ENCODE results near the gene CAMK1D.

CAMK1D gene

DNA sequence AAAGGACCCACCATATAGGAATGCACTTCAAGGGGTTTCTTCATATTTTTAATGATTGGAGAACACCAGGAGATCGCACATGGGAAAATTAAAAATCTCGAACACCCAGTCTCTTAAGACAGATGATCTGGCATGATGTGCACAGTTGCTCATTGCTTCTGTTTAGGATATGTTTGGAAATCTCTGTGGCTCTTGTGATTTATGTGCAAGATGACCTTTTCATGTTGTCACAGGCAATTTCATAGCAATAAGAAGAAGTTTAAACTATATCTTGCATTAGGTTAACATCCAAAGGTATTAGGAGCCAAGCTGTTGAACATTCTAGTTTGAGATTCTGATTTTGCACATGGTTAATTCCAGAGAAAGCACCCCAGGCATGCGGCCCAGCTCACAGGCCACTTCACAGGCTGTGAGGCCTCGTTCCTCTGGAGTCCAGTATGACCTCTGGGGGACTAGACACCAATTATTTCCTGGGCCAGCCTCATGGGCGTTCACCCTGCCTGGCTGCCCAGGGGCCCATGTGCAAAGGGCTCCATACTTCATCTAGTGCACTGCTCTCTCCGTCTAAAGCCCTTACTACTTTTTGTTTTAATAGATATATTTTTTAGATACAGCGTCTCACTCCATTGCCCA is 28.4 kb downstream of the CAMK1D start:
- no peak for DNase-seq

DNA sequence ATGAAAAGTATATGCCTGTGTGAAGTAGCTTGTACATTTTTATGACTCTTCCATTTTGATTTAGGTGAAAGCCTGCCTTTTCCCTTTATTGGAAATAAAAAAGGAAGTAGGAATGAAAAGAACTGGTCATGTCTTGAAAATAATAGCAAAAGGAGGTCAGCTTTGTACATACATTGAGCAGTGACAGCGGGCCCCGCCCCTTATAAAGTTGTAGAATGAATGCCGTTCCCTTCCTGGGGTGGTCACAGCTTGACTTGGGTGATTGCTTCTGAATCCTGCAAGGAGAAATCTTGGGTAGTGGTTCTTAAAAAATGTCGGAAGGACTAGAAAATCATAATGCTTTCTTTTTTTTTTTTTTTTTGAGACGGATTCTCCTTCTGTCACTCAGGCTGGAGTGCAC is 31.7 kb downstream of the CAMK1D start:
- no peak for DNase-seq

DNA sequence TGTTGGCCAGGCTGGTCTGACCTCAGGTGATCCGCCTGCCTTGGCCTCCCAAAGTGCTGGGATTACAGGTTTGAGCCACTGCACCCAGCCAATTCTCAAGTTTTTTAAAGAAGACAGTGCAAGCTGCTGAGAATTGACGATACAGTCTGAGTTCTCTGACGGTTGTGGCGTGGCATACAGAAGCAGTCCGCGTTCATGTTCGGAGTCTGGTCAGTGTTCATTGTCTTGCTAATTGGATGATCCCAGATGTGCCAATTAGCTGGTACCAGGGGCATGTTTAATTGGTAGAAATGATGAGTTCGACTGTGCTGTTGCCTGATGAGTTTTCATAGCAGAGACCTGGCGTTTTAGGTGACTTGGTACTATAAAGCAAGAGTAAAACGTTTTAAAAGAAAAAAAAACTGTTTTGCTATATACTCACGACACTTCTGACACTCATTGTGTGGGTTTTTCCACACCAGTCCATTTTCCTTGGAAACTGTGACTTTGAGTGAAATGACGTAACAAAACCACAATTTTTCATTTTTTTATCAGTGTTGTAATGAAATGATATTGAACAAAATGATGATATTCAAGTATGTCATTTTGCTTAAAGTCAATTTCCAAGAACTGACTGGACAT is 32.3 kb downstream of the CAMK1D start:
- no peak for DNase-seq

DNA sequence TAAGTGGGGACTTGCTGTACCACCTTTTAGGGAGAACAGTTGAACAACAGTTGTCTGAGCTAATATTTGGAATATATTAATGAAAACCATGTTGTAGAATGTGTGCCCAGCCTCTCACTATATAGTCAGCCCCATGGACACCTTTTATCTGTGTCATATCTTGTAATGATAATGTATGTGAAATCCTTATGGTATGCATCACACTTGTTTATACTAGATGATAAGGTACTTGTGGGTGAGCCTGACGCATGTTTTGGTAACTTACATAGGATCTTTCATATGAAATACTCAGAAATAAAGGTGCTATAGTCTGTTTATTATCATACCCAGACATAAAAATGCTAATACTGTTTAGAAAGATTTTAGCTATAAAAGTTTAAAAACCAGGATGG is 32.8 kb downstream of the CAMK1D start:
- no peak for DNase-seq

DNA sequence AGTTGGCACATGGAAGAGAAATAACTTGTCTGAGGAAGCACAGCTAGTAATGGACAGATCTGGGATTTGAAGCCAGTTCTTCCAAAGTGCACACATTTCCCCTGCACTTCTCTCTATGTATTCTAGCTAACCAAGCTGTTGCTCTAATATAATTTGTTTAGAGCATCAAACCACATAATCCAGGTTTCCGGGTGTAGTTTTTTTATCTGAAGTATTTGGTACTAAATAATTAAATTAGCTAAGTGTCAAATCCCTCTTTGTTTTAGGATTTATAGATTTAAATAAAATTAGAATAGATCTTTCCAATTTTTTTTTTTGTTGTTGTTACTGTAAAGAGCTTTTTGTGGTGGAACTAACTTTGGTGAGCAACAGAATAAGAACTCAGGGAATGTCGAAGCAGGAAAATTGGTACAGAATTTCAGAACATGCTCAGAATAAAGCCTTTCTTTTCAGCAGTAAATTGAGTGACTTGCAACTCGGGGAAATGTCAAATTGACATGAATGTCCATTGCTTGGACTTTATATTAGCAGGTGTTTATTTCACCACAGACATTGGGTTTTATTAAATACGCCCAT is 33.7 kb downstream of the CAMK1D start:
- no peak for DNase-seq

DNA sequence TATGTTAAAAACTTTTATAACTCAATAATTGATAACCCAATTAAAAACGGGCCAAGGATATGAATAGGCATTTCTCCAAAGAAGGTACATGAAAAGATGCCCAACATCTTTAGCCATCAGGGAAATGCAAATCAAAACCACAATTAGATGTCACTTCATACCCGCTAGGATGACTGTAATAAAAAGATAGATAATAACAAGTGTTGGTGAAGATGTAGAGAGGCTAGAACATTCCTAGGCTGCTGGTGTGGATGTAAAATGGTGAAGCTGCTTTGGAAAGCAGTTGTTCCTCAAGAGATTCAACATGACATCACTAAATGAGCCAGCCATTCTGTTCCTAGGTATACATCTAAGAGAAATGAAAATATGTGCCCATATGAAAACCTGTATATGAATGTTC is 35.6 kb downstream of the CAMK1D start:
- DNase-seq = no peak

DNA sequence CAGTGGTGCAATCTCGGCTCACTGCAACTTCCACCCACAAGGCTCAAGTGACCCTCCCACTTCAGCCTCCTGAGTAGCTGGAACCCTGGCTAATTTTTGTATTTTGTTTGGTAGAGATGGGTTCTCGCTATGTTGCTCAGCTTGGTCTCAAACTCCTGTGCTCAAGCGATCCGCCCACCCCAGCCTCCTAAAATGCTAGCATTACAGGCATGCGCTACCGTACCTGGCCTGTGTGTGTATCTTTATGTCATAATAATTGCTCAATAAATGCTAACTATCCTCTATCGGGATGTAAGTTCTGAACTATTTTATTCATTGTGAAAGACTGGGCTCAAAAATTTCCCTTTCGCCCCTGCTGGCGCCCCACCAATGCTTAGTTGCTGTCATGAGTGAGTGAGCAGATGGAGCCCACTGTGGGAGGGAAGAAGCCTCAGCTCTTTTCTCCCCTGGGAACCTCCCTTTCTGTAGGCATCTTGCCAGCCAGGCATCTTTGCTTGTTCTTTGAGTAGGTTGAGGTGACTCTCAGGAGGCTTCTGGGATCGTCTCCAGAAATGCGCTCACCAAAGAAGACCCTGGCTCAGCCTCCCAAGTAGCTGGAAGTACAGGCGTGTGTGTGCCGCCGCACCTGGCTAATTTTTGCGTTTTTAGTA is 38.3 kb downstream of the CAMK1D start:
- DNase-seq = no peak

DNA sequence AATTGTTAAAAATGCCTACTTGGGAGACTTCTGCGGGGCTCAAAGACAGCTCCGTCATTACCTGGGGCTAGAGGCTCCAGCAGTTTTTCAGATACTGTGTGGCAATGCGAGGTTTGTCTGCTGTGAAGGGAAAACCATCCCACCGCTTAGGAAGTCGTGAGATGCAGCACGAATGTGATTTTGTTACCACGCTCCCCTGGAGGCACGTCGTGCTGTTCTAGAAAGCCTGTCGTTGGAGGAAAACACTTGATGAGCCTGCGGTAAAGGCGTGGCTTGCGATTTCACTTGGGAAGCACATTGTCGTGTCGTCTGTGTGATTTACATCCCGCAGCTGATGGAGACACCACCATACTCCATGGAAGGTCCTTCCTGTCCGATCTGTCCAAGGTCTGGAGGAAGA is 39.3 kb downstream of the CAMK1D start:
- no peak for DNase-seq

DNA sequence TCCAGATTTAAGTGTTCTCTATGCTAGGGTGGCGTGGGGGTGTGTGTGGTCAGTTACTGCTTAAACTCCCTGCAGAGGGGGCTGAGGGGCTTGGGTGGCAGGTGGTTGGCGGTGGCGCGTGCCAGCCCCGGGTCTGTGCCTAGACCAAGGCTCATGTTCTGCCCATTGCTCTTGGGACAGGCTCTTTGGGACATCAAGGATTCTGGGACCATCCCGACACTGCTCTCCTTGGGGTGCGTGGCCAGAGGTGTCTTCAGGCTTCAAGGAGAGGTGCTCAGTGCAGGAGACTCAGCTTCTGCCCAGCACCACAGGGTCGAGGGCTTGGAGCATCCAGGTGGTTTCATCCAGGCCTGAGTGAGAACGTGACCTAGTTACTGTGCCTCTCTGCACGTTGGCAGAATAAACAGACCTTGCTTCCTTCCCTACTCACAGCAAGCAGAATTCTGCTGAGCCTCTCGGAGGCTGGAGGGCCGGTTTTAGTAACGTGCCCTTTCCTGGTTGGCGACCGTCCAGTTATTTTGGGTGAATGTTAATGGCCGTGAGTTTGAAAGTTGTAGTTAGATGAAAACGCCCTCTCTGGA is 39.9 kb downstream of the CAMK1D start:
- no peak for DNase-seq

DNA sequence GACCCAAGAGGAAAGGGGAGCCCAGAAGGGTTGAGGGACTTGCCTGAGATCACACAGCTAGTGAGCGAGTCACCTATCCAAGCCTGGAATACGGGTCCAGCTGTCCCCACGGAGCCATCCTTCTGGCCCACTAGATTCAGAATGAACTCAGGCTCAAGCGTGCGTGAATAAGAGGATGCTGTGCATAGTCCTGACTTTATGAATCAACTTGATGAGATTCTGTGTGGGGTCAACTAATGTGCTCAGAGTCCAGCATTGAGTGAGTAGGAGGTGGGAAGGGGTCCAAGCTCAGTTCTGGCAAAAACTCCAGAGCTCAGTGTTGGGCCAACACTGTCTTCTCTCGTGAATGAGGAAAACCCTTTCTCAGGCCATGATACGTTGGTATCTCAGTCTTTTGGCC is 41.4 kb downstream of the CAMK1D start:
- DNase-seq = no peak

DNA sequence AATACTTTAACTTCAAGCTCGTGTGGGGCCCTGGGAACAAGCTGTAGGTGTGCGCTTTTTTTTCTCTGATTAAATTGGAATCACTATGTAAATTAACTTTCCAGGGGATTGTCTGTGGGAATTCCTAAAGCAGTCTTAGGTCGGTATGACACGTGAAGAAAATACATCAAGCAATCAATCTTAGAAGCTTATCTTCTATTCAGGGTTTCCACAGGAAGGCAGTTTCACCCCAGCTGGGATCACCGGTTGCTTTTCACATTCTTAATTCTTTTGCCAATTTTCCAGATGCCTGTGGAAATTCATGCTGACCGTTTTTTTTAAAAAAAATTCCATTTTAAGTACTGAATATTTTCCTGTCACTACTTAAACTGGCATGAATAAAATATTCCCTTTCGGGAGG is 41.9 kb downstream of the CAMK1D start:
- DNase-seq = no peak

DNA sequence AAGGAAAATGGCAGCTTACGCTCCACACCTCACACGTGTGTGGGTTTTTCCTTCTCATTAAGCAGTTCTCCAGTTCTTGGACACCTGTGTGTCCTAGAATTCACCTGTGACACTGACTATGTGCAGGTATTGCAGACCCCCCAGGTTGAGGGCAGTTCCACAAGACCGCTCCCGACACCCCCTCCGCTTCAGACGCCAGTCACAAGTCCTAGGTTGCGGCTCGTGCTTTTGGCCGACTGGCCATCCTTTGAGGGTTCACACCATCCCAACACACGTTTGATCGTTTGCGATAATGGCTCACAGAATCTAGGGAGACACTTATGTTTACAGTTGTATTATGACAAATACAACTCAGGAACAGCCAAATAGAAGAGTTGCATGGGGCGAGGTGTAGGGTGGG is 44.5 kb downstream of the CAMK1D start:
- DNase-seq = no peak

DNA sequence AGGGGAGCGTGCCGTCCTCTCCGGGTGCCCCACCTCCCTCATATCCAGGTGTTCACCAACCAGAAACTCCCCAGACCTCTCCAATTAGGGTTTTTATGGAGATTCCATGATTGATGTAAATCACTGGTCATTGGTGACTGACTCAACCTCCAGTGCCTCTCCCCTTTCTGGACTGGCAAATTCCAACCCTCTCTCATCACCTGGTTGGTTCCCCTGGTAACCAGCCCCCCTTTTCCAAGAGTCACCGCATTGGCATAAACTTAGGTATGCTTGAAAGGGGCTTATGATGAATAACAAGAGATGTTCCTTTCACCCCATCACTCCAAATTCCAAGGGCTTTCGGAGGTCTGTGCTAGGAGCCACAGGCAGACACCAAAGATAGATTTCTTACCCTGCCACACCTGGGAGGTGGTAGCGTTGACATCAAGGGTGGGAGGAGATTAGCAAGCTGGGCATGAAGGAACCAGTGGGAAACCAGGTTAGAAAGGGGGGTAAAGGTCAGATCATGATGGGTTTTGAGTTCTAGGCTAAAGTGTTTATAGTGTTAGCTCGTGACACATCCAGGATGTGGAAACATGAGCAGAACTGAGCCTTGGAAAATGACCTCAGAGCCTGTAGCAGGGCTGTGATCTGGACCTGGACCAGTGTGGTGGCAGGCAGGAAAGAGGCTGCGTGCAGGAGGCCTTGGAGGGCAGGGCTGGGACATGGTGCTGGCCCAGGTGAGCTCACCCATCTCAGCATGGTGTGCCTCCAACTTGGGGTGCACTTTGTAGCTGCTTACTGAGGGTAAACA is 45.1 kb downstream of the CAMK1D start:
- DNase-seq = no peak

DNA sequence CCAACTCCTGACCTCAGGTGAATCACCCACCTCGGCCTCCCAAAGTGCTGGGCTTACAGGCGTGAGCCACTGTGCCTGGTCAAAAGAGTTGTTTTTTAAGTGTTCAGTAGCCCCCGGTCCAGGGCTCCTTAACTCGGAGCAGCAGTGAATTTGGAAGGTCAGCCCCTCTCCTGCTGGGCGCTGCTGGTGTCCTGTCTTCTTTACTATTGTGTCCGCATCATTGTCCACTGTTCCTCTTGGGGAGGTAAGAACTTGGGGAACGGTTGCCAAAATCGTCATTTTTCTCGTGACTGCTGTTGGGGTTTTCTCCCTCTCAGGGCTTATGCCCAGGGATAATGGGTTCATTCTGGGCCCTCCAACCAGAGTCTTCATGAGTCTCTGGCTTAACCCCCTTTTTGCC is 46.7 kb downstream of the CAMK1D start:
- no peak for DNase-seq

DNA sequence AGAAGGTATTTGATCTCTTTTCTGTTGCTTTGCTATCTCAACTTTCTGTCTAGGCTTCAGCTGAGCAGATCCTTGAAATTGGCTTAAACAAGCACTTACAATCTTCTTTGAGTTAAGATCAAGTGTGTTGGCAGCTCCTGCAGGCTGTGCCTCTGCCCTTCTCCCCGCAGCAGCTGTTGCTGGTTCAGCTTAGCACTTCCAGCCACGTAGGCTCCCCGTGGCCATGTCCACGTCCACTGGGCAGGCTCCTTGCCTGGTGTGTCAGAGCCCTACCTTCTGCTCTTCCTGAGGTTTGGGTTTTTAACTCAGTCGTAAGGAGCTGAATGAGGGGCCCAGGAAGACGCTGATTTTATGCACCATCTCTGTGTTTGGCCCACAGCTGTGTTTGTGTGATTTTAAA is 47.2 kb downstream of the CAMK1D start:
- no peak for DNase-seq

DNA sequence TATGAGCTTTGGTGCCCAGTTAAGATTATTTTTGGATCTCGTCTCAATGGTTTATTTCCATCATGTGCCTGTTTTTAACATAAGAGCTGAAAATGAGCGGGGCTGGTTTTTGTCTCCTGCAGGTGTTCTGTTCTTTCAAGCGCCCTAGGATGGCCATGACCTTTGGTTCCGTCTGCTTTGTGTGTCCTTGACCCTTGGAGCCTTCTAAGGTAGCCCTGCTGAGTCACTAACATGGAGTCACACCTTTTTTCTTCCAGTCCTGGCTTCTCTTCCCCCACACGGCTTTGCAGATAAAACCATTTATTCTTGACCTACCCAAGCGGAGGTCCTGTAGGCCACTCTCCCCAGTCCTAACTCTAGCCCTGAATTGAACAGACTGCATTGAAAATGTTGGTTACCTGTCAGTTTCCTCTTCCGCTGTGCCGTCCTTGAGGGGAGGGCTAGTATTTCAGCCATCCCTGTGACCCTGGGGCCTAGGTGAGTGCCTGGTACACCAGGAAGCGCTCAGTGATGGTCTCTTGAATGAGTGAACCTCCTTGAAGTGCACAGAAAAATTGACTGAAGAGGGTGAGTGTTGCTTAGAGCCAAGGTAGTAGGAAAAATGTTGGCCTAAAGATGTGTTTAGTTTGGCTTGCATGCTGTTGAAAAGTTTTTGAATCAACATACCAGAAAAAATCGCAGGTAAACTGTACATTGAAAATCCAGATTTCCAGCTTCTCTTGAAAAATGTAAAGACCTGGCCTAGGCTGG is 48.0 kb downstream of the CAMK1D start:
- DNase-seq = no peak

DNA sequence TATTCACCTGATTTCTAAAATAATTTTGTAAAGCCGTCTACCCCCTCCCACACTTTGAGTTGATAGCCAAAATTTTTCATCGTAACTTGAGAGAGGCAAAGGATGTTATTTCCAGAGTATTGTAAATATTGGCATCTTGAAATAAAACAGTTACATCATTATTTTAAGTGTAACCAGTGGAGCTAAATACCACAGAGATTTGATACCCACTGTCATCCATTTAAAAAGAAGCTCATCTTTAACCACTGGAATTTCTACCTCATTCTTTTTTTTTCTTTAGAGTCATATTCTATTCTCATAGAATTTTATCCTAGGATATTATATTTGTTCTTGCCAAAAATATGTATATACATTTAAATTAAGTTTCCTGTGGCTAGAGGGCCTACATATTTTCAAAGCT is 48.6 kb downstream of the CAMK1D start:
- DNase-seq = no peak

DNA sequence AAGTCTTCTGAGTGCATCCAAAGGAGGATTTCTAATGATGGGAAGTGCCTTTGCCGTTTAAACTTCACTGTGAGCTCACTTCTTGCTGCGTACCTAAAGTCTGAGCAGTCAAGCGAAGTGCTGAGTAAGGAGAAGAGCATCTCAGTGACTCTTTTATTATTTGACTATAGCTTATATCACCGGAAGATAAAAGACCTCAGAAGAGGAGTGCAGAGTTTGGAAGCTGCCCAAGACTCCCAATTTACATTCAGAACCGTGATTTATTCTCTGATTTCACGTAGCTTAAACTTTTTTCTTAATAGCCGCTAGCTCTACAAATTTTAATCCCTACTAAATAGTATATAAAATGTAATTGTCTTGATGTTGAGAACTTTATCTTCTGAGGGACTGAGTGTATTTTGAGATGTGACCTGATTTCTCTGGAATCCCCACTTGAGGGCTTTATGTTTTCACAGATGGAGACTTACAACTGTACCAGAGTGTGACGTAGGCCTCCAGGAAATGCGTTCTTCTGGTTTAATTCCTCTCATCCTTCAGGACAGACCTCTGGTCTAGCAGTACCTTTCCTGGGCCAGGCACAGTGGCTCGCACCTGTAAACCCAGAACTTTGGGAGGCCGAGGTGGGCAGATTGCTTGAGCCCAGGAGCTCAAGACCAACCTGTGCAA is 51.1 kb downstream of the CAMK1D start:
- DNase-seq = no peak

DNA sequence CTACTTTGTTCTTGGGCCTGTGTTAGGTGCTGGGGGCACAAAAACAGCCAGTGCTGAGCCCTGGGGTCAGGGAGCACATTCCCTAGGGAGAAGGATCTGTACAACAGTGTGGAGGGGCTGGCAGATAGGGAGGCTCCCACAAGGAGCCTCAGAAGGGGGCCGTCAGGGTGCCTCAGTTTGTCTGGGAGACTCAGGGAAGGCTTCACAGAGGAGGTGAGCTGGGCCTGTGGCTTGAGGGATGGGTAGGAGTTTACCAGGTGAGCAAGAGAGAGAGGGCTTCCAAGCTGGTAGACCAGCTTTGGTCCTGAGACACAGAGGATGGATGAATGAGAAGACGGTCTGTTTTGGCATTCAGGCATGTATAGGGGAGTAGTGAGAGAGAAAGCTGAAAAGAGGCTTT is 52.1 kb downstream of the CAMK1D start:
- DNase-seq = no peak

DNA sequence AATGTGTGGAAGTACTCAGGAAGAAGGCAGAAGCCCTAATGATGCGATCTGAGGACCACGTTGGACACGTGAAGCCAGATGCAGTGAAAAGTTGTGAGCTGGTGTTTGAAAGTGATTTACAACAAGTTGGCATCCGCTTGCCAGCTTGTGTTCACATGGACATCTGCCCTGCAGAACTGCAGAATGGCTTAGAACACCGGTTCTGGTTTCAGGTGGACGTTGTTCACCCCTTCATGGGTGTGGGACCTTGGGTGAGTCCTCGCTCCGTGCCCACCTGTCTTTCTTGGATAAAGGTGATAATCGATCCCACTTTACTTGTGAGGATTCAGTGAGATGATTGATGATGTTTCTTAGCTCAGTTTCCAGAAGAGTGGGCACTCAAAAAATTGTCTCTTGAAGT is 53.8 kb downstream of the CAMK1D start:
- DNase-seq = no peak

DNA sequence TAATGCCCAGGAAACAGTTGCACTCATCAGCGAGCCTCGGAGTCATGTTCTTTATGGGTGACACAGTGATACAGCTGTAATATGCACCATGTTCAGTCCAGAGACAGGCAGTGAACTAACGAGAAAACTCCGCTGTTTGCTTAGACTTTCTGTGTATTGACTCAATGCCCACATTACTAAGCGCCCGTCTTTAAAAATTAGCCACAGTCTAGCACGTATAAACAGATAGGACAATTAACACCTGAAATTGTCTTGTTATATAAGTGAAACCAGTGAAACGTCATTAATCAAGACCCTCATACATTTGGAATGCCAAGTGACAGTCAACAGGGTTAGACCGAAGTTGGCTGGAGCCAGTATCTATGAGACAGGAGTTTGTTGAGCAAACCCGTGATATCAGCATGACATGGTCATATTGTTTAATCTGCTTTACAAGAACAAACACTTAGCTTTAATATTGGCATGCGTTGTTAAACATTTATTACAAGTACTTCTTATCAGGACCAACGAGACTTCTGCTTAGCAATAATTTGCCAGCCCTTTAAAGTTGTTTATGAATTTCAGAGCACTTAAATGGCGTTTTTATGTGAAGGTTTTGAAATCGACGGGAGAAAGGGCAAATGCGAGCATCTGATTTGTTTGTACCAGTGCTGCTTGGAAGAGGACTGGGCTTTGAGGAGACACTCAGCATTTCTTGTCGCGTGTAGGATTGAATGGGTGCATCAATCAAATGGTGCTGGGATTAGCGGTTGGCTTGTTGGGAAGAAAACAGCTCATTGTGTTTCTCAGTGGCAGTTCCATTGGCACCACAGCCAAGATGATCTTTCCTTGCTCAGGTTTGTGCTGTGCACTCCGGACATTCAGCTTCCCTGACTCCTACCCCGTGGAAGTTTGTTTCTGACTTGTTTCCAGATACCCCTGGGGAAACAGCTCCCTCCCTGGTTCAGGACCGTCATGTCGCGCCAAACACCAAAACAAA is 56.3 kb downstream of the CAMK1D start:
- DNase-seq = no peak
